ENCODE data around the gene CCDC122.

Gene CCDC122

GRCh38 chr13:43918636-43919035 lies 39.1 kb upstream of the CCDC122 start:
- no peaks in the 10 kb centered on the region for H3K79me2 ChIP-seq (ENCODE audit: insufficient read depth, low read length)
- no peak overlapping the region for H3K4me2 ChIP-seq (ENCODE audit: insufficient read depth, low read length)
- no peaks in the 10 kb centered on the region for H3K9me3 ChIP-seq (ENCODE audit: insufficient read depth, low read length, severe bottlenecking)
- H3K27ac ChIP-seq (ENCODE audit: low read length): no peak overlapping the region
- DNase-seq (no peak), ATAC-seq (ENCODE audit: insufficient read depth, low read depth) (no peak)
- no peaks in the 10 kb centered on the region for H3K4me1 ChIP-seq (ENCODE audit: insufficient read depth, low read length)
- no peaks in the 10 kb centered on the region for H3K36me3 ChIP-seq (ENCODE audit: insufficient read depth, low read length)
- no peak overlapping the region for H2AFZ ChIP-seq (ENCODE audit: low read depth, low read length)
- peaks cover 5% of the 10 kb centered on the region for H3K27me3 ChIP-seq (ENCODE audit: insufficient read depth, low read length, poor library complexity)
- no peak for TF ChIP-seq CTCF (IDR thresholded peaks at IDR 0.05; ENCODE audit: borderline replicate concordance, extremely low read depth, low read length, poor library complexity, severe bottlenecking)
- no peaks in the 10 kb centered on the region for H4K20me1 ChIP-seq (ENCODE audit: insufficient read depth, low read length)
- no peak overlapping the region for H3K9ac ChIP-seq (ENCODE audit: low read depth, low read length)
- H3K4me3 ChIP-seq (ENCODE audit: low read depth in 1 of 2, low read length in 2 of 2): no peak overlapping the region

GRCh38 chr13:43916828-43917227 lies 37.3 kb upstream of the CCDC122 start:
- Histone ChIP-seq H3K9me3 (ENCODE audit: insufficient read depth, low read length, severe bottlenecking) (no peaks in the 10 kb centered on the region), H3K27me3 (ENCODE audit: insufficient read depth, low read length, poor library complexity) (peaks cover 5% of the 10 kb centered on the region), H3K4me3 (ENCODE audit: low read depth in 1 of 2, low read length in 2 of 2) (no peak overlapping the region), H4K20me1 (ENCODE audit: insufficient read depth, low read length) (no peaks in the 10 kb centered on the region), H3K79me2 (ENCODE audit: insufficient read depth, low read length) (no peaks in the 10 kb centered on the region), H3K9ac (ENCODE audit: low read depth, low read length) (no peak overlapping the region), H2AFZ (ENCODE audit: low read depth, low read length) (no peak overlapping the region), H3K27ac (ENCODE audit: low read length) (no peak overlapping the region), H3K4me2 (ENCODE audit: insufficient read depth, low read length) (no peak overlapping the region), H3K4me1 (ENCODE audit: insufficient read depth, low read length) (no peaks in the 10 kb centered on the region), H3K36me3 (ENCODE audit: insufficient read depth, low read length) (no peaks in the 10 kb centered on the region)
- no peak for TF ChIP-seq EZH2 (IDR thresholded peaks at IDR 0.05; ENCODE audit: borderline replicate concordance, low read depth, low read length, severe bottlenecking)
- TF ChIP-seq CTCF (IDR thresholded peaks at IDR 0.05; ENCODE audit: borderline replicate concordance, extremely low read depth, low read length, poor library complexity, severe bottlenecking): no peak
- DNase-seq (no peak), ATAC-seq (ENCODE audit: insufficient read depth, low read depth) (no peak)

- no peak overlapping the region for H2AFZ ChIP-seq (ENCODE audit: low read depth, low read length)
- ATAC-seq (ENCODE audit: insufficient read depth, low read depth) (no peak), DNase-seq (no peak)
- H3K79me2 ChIP-seq (ENCODE audit: insufficient read depth, low read length): no peaks in the 10 kb centered on the region
- no peaks in the 10 kb centered on the region for H3K36me3 ChIP-seq (ENCODE audit: insufficient read depth, low read length)
- no peaks in the 10 kb centered on the region for H4K20me1 ChIP-seq (ENCODE audit: insufficient read depth, low read length)
- H3K27me3 ChIP-seq (ENCODE audit: insufficient read depth, low read length, poor library complexity): peaks cover 5% of the 10 kb centered on the region
- no peaks in the 10 kb centered on the region for H3K9me3 ChIP-seq (ENCODE audit: insufficient read depth, low read length, severe bottlenecking)
- no peak overlapping the region for H3K4me2 ChIP-seq (ENCODE audit: insufficient read depth, low read length)
- no peak overlapping the region for H3K9ac ChIP-seq (ENCODE audit: low read depth, low read length)
- H3K4me1 ChIP-seq (ENCODE audit: insufficient read depth, low read length): no peaks in the 10 kb centered on the region
- no peak for TF ChIP-seq EZH2 (IDR thresholded peaks at IDR 0.05; ENCODE audit: borderline replicate concordance, low read depth, low read length, severe bottlenecking)
- no peak overlapping the region for H3K27ac ChIP-seq (ENCODE audit: low read length)
- no peak overlapping the region for H3K4me3 ChIP-seq (ENCODE audit: low read depth in 1 of 2, low read length in 2 of 2)
Measured at GRCh38 chr13:43915451-43915850, 35.9 kb upstream of the CCDC122 start.

GRCh38 chr13:43911871-43912270 lies 32.3 kb upstream of the CCDC122 start:
- H3K4me2 ChIP-seq (ENCODE audit: insufficient read depth, low read length): no peak overlapping the region
- no peak overlapping the region for H3K27ac ChIP-seq (ENCODE audit: low read length)
- no peaks in the 10 kb centered on the region for H3K9me3 ChIP-seq (ENCODE audit: insufficient read depth, low read length, severe bottlenecking)
- H3K27me3 ChIP-seq (ENCODE audit: insufficient read depth, low read length, poor library complexity): peaks cover 3% of the 10 kb centered on the region
- no peaks in the 10 kb centered on the region for H3K4me1 ChIP-seq (ENCODE audit: insufficient read depth, low read length)
- H2AFZ ChIP-seq (ENCODE audit: low read depth, low read length): no peak overlapping the region
- H3K9ac ChIP-seq (ENCODE audit: low read depth, low read length): no peak overlapping the region
- ATAC-seq (ENCODE audit: insufficient read depth, low read depth) (no peak), DNase-seq (no peak)
- no peak overlapping the region for H3K4me3 ChIP-seq (ENCODE audit: low read depth in 1 of 2, low read length in 2 of 2)
- no peaks in the 10 kb centered on the region for H4K20me1 ChIP-seq (ENCODE audit: insufficient read depth, low read length)
- TF ChIP-seq CTCF (IDR thresholded peaks at IDR 0.05; ENCODE audit: borderline replicate concordance, extremely low read depth, low read length, poor library complexity, severe bottlenecking) (no peak), EZH2 (IDR thresholded peaks at IDR 0.05; ENCODE audit: borderline replicate concordance, low read depth, low read length, severe bottlenecking) (no peak)
- H3K79me2 ChIP-seq (ENCODE audit: insufficient read depth, low read length): no peaks in the 10 kb centered on the region
- H3K36me3 ChIP-seq (ENCODE audit: insufficient read depth, low read length): no peaks in the 10 kb centered on the region

All from DND-41 (cell line).